K562 (cell line): Measurements from ENCODE around the gene RHO. TPM values are rescaled to one million over a fixed set of nuclear protein-coding genes. Genes with fewer than 3 reads are reported as not detected.

Source experiments
- ATF2 ChIP-seq: sonication (generic); formaldehyde crosslinking; IDR thresholded peaks from 2 replicates; pipeline ENCODE4 v1.8.1; 2022; ENCODE audit warnings: missing genetic modification reagents
- BCL6 ChIP-seq: fragments of 250-450 bp; sonication (Bioruptor Pico); IDR thresholded peaks from 2 replicates; pipeline ENCODE4 v1.4.0; 2020
- E2F8 ChIP-seq: fragments of 450-650 bp; IDR thresholded peaks from 2 replicates; pipeline ENCODE4 v1.7.1; 2018; ENCODE audit warnings: mild to moderate bottlenecking, low read depth; ENCODE audit not compliant: partially characterized antibody
- FOSL1 ChIP-seq: fragments of 200-800 bp; sonication (Bioruptor generic); conservative IDR thresholded peaks from 2 replicates; pipeline ENCODE4 v1.6.1; 2016; ENCODE audit warnings: missing genetic modification characterization, missing compliant biosample characterization
- NR3C1 ChIP-seq: sonication (generic); formaldehyde crosslinking; IDR thresholded peaks from 2 replicates; pipeline ENCODE4 v1.8.1; 2022; ENCODE audit warnings: missing genetic modification reagents
- ZNF609 ChIP-seq: sonication (generic); formaldehyde crosslinking; IDR thresholded peaks from 2 replicates; pipeline ENCODE4 v1.8.1; 2023; ENCODE audit warnings: missing genetic modification reagents, mild to moderate bottlenecking, borderline replicate concordance
- polyA plus RNA-seq, 8 experiments: library from polyadenylated mRNA; depleted of rRNA in 4 of 8; stranded (reverse) in 5 of 8; unstranded in 3 of 8; fragments of >200 nt; fragmentation: Nextera tagmentation in 2 of 8; fragmentation: Illumina TruSeq in 1 of 8; extraction: Ambion mirVana in 2 of 8; extraction: Trizol in 1 of 8; gene quantifications; 2 replicates each; pipeline versions ENCODE4 v1.2.1 to v1.2.3, GENCODE V29; 2011 to 2014; ENCODE audit warnings: inconsistent platforms in 1 of 8, missing spikeins in 1 of 8
- total RNA-seq, 7 experiments: library from RNA; depleted of rRNA in 6 of 7; stranded (reverse); fragments of >200 nt in 6 of 7; fragmentation: Illumina TruSeq in 2 of 7; extraction: Trizol in 2 of 7; gene quantifications; 2 replicates each; pipeline versions ENCODE4 v1.2.1 to v1.2.3, GENCODE V29; 2011 to 2021; ENCODE audit warnings: low replicate concordance in 1 of 7

The RHO gene
- total and polyA plus RNA-seq, 9 of the 15 experiments (the other 6 are each of a cell fraction or from before 2014, with no cell fraction given) = not detected

GRCh38 chr3:129539206-129539605, 10.8 kb downstream of the RHO start (continued):
- TF ChIP-seq NR3C1 (CRISPR knock-in tag) (no peak), FOSL1 (no peak), ATF2 (CRISPR knock-in tag) (no peak), ZNF609 (CRISPR knock-in tag) (no peak), E2F8 (no peak), BCL6 (no peak)
